HPDE6-E6E7 (cell line): Measurements from ENCODE around the gene WNT8A.

Experiments
- DNase-seq: peaks from one replicate; pipeline ENCODE4 v3.0.0; 2011; ENCODE audit warnings: missing footprints; ENCODE audit errors: extremely low spot score

WNT8A gene

GRCh38 chr5:138140268-138140667 is 56.4 kb downstream of the WNT8A start:
- DNase-seq: no peak
